Loucy (cell line): ENCODE measurements around the gene SCN4A.

ENCODE experiments used
- EZH2phosphoT487 ChIP-seq: fragments of 200-600 bp; IDR thresholded peaks from 2 replicates; pipeline ENCODE4 v1.6.1; 2018; ENCODE audit warnings: antibody characterized with exemption, mild to moderate bottlenecking, moderate library complexity, borderline replicate concordance
- TF ChIP-seq, protein P1 (sequence below): fragments of 200-600 bp; sonication (generic); conservative IDR thresholded peaks from 2 replicates; pipeline ENCODE4 v1.5.1; 2014; ENCODE audit warnings: mild to moderate bottlenecking, antibody characterized with exemption, low read length

DNA sequence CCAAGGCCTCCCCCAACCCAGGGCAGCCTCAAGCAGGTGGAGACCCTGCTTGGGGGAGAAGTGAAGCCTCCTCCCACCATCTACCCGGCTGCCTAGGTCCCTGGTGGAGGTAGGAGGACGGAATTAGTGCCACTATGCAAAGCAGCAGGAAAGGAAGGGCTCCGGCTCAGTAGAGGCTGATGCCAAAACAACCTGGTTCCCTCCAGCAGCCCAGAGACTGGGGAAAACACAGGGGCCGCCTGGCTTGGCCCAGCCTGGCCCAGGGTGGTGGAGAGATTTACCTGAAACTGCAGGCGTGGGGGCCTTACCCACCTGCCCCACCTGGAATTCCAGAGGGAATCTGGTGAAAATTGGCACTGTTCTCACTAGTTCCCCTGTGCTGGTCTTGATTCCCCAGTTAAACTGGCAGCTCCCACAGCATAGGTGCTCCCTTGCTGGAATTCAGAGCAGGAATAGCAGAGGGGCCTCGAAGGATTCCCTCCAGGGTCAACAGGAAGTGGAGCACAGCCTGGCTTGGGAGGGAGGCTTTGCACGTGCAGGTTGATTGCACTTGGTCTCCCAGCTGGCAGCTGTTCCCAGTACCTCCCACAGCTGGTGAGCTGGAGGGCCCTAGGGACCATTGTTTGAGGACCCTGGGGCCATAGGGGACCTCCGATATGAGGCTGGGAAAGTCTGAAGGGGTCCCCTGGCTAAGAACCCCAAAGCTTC is 45.1 kb downstream of the SCN4A start:
- TF ChIP-seq, protein P1, sequence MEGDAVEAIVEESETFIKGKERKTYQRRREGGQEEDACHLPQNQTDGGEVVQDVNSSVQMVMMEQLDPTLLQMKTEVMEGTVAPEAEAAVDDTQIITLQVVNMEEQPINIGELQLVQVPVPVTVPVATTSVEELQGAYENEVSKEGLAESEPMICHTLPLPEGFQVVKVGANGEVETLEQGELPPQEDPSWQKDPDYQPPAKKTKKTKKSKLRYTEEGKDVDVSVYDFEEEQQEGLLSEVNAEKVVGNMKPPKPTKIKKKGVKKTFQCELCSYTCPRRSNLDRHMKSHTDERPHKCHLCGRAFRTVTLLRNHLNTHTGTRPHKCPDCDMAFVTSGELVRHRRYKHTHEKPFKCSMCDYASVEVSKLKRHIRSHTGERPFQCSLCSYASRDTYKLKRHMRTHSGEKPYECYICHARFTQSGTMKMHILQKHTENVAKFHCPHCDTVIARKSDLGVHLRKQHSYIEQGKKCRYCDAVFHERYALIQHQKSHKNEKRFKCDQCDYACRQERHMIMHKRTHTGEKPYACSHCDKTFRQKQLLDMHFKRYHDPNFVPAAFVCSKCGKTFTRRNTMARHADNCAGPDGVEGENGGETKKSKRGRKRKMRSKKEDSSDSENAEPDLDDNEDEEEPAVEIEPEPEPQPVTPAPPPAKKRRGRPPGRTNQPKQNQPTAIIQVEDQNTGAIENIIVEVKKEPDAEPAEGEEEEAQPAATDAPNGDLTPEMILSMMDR, result no peak
- TF ChIP-seq EZH2phosphoT487, result no peak
